Right atrium auricular region (tissue), 2 donors: ENCODE results near the gene FXYD6. TPM values are rescaled to one million over a fixed set of nuclear protein-coding genes. Genes with fewer than 3 reads are reported as not detected.

Experiments used
- DNase-seq: peaks from one replicate; pipeline ENCODE4 v3.0.0-alpha.2; 2019; ENCODE audit warnings: low spot score
- H3K27ac ChIP-seq, 2 donors: fragments of 200-600 bp; sonication (generic); 1 replicate in 1 of 2; 2 replicates in 1 of 2; pipeline ENCODE4 v1.5.1; 2016 to 2019
- H3K27me3 ChIP-seq, 2 donors: fragments of 200-600 bp; sonication (generic); one replicate each; pipeline versions ENCODE4 v1.5.1 to v1.6.0; 2017 to 2019
- H3K36me3 ChIP-seq: fragments of 200-600 bp; sonication (generic); one replicate; pipeline ENCODE4 v1.5.1; 2016
- H3K4me1 ChIP-seq, 2 donors: fragments of 200-600 bp; sonication (generic); one replicate each; pipeline versions ENCODE4 v1.5.1 to v1.6.0; 2017 to 2019
- H3K4me3 ChIP-seq, 2 donors: fragments of 200-600 bp; sonication (generic); 1 replicate in 1 of 2; 2 replicates in 1 of 2; pipeline ENCODE4 v1.5.1; 2017 to 2019; ENCODE audit warnings: mild to moderate bottlenecking in 1 of 2, moderate library complexity in 1 of 2
- H3K9me3 ChIP-seq, 2 donors: fragments of 200-600 bp; sonication (generic); one replicate each; pipeline ENCODE4 v1.5.1; 2019
- total RNA-seq, 2 donors: library from RNA; depleted of rRNA; stranded (reverse); fragments of >200 nt; gene quantifications; one replicate each; pipeline ENCODE4 v1.1.0, GENCODE V29; 2016
- TF ChIP-seq, protein P1 (sequence below), 2 donors: fragments of 200-600 bp; sonication (generic); IDR thresholded peaks; one replicate each; pipeline ENCODE4 v1.5.1; 2019; ENCODE audit warnings: antibody characterized with exemption in 2 of 2

The FXYD6 gene
- total RNA-seq, 2 donors from 2014 or later = 28.6 to 42.6 TPM

DNA sequence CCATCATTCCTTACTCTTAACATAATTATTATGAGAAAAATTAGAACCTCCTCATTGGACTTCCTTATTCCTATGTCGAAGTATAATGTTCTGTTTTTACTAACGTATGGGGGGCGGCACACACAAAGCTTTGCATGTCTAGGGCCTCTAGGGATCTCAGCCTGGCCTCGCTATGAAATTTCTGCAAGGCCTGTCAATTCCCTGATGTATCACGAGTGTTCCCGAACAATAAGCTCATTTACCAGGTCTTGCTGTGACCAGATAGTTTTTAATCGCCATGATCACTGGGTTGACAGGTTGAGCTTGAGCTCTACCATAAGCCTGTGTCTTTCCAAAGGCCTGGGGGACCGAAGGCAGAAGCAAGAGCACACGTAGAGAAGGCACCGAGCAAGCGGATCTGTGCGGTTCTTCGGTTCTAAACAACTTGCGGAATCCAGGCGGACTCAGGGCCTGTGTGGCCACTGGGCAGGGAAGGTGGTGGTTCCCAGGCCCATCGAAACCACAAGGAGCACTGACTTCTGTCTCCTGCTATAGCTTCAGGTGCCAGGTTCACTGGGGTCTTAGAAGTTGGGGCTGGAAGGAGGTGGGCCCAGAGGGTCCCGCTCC lies 41.5 kb downstream of the FXYD6 start:
- no peaks in the 10 kb centered on the region for H3K36me3 ChIP-seq
- no peaks in the 10 kb centered on the region for H3K9me3 ChIP-seq
- H3K4me1 ChIP-seq = peaks cover 0 to 14% of the 10 kb centered on the region in 2 donors
- H3K4me3 ChIP-seq = no peak overlapping the region
- TF ChIP-seq, protein P1, sequence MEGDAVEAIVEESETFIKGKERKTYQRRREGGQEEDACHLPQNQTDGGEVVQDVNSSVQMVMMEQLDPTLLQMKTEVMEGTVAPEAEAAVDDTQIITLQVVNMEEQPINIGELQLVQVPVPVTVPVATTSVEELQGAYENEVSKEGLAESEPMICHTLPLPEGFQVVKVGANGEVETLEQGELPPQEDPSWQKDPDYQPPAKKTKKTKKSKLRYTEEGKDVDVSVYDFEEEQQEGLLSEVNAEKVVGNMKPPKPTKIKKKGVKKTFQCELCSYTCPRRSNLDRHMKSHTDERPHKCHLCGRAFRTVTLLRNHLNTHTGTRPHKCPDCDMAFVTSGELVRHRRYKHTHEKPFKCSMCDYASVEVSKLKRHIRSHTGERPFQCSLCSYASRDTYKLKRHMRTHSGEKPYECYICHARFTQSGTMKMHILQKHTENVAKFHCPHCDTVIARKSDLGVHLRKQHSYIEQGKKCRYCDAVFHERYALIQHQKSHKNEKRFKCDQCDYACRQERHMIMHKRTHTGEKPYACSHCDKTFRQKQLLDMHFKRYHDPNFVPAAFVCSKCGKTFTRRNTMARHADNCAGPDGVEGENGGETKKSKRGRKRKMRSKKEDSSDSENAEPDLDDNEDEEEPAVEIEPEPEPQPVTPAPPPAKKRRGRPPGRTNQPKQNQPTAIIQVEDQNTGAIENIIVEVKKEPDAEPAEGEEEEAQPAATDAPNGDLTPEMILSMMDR (IDR thresholded peaks at IDR 0.05) = no peak
- H3K27me3 ChIP-seq = no peaks in the 10 kb centered on the region
- DNase-seq = no peak
- H3K27ac ChIP-seq = no peak overlapping the region

DNA sequence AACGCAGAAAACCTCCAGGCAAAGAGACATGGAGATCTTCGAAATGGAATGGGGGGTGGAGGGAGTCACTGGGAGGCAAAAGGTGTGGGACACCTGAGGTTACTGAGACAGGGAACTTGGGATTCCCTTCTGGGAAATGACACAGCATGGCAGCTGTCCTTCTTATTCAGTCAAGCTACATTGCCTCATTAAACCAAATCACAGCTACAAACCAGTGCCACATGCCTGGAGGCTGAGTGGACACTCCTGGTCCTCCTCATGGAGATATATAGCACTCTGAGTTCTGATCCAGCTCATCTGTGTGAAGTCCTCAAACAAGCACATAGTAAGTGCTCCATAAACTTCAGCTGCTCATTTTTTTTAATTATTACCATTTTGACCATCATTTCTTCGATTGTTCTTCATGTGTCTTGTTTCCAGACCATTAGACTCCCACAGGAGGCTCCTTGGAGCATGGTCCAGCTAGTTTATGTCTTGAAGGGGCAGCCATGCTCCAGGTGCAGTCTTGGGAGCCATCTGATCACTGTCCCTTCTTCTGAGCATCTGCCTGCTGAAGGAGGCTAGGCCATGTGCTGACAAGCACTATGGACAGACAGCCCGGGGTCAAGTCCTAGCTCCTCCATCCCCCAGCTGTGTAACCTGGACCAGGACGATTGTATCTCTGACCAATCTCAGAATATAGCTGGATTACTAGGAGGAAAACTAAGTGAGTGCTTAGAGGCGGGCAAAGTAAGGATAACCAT lies 42.2 kb downstream of the FXYD6 start:
- Histone ChIP-seq H3K27ac (no peak overlapping the region), H3K27me3 (no peaks in the 10 kb centered on the region), H3K36me3 (no peaks in the 10 kb centered on the region), H3K4me1 (peaks cover 0 to 15% of the 10 kb centered on the region in 2 donors), H3K9me3 (no peaks in the 10 kb centered on the region), H3K4me3 (no peak overlapping the region)
- DNase-seq = no peak
- TF ChIP-seq, protein P1 (IDR thresholded peaks at IDR 0.05) = no peak

- H3K36me3 ChIP-seq = no peaks in the 10 kb centered on the region
- H3K9me3 ChIP-seq = no peaks in the 10 kb centered on the region
- no peaks in the 10 kb centered on the region for H3K27me3 ChIP-seq
- H3K4me3 ChIP-seq = no peak overlapping the region
- TF ChIP-seq, protein P1 (IDR thresholded peaks at IDR 0.05) = no peak
- peaks cover 0 to 23% of the 10 kb centered on the region in 2 donors for H3K4me1 ChIP-seq
- no peak for DNase-seq
- H3K27ac ChIP-seq = no peak overlapping the region
These were observed 43.0 kb downstream of the FXYD6 start for GRCh38 chr11:117833401-117833891.

- TF ChIP-seq, protein P1 (IDR thresholded peaks at IDR 0.05) = no peak
- H3K27me3 ChIP-seq = no peaks in the 10 kb centered on the region
- no peaks in the 10 kb centered on the region for H3K9me3 ChIP-seq
- H3K4me1 ChIP-seq = peaks cover 0 to 29% of the 10 kb centered on the region in 2 donors
- H3K4me3 ChIP-seq = no peak overlapping the region
- DNase-seq = no peak
- no peak overlapping the region for H3K27ac ChIP-seq
- H3K36me3 ChIP-seq = no peaks in the 10 kb centered on the region
These were observed 43.9 kb downstream of the FXYD6 start for GRCh38 chr11:117832511-117832910.

- no peak for DNase-seq
- TF ChIP-seq, protein P1 (IDR thresholded peaks at IDR 0.05) = no peak
- H3K4me1 ChIP-seq = peaks cover 0 to 29% of the 10 kb centered on the region in 2 donors
- H3K36me3 ChIP-seq = no peaks in the 10 kb centered on the region
- no peaks in the 10 kb centered on the region for H3K9me3 ChIP-seq
- no peaks in the 10 kb centered on the region for H3K27me3 ChIP-seq
- H3K4me3 ChIP-seq = no peak overlapping the region
- no peak overlapping the region for H3K27ac ChIP-seq
These were observed 44.6 kb downstream of the FXYD6 start for GRCh38 chr11:117831661-117832415.
